Muscle of leg (tissue), 11 donors: Measurements from ENCODE around the gene AURKA. TPM values are rescaled to one million over a fixed set of nuclear protein-coding genes. Genes with fewer than 3 reads are reported as not detected.

ENCODE experiments used
- DNase-seq: peaks from one replicate; pipeline ENCODE4 v3.0.0; 2013
- H3K27ac ChIP-seq: one replicate; pipeline ENCODE4 v1.5.1; 2013; ENCODE audit warnings: mild to moderate bottlenecking, low read length, control low read depth
- H3K27me3 ChIP-seq: one replicate; pipeline ENCODE4 v1.6.1; 2013; ENCODE audit warnings: low read length; ENCODE audit not compliant: control insufficient read depth, insufficient read depth
- H3K36me3 ChIP-seq: one replicate; pipeline ENCODE4 v1.6.1; 2013; ENCODE audit warnings: low read length; ENCODE audit not compliant: control insufficient read depth, insufficient read depth
- H3K4me1 ChIP-seq: one replicate; pipeline ENCODE4 v1.6.1; 2013; ENCODE audit warnings: low read length; ENCODE audit not compliant: control insufficient read depth, insufficient read depth
- H3K4me3 ChIP-seq: one replicate; pipeline ENCODE4 v1.5.1; 2013; ENCODE audit warnings: low read length, control low read depth
- H3K9me3 ChIP-seq: replicated peaks from 2 replicates; pipeline ENCODE4 v1.6.1; 2013; ENCODE audit warnings: low read depth, low read length; ENCODE audit not compliant: control insufficient read depth
- WGBS: methylation state at CpG from one replicate; pipeline ENCODE4 v1.1.5; 2013; ENCODE audit warnings: missing lambda C conversion rate; ENCODE audit not compliant: insufficient coverage; 5-methylcytosine and 5-hydroxymethylcytosine counted together
- polyA plus RNA-seq, 8 donors: library from polyadenylated mRNA; unstranded; fragments of 120-200 nt; gene quantifications; one replicate each; pipeline versions ENCODE4 v1.2.1 to v1.2.3, GENCODE V29; 2013; ENCODE audit warnings: inconsistent platforms in 1 of 8, low replicate concordance in 1 of 8; ENCODE audit not compliant: insufficient read length in 8 of 8, insufficient read depth in 1 of 8
- total RNA-seq: library from RNA; stranded (reverse); fragments of 120-200 nt; gene quantifications from one replicate; pipeline ENCODE4 v1.2.4, GENCODE V29; 2013

AURKA gene
- total and polyA plus RNA-seq, 9 donors, result 7.0 to 10.5 (median 9.4) TPM

DNA sequence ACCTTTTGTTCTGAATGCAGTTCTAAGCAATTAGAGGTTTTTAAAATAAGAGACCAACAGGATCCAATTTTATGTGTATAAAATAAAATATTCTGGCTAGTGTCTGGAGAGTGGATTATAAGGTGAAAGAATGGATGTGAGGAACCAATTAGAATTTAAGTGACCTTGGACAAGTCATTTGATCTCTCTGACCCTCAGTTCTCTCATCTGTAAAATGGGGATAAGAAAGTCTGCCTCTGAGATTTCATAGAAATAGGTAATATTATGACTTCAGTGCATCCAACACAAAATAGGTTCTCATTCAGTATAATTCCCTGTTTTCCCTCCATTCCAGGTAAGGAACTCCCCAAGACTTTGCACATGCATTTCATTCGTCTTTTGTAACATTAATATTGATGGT lies 38.9 kb upstream of the AURKA start:
- Histone ChIP-seq H3K4me1 (peaks cover 28% of the 10 kb centered on the region), H3K9me3 (no peaks in the 10 kb centered on the region), H3K36me3 (no peaks in the 10 kb centered on the region), H3K27me3 (no peaks in the 10 kb centered on the region), H3K27ac (no peak overlapping the region), H3K4me3 (no peak overlapping the region)
- no CpG with 5 or more reads among the region's 1 CpG for WGBS
- no peak for DNase-seq

DNA sequence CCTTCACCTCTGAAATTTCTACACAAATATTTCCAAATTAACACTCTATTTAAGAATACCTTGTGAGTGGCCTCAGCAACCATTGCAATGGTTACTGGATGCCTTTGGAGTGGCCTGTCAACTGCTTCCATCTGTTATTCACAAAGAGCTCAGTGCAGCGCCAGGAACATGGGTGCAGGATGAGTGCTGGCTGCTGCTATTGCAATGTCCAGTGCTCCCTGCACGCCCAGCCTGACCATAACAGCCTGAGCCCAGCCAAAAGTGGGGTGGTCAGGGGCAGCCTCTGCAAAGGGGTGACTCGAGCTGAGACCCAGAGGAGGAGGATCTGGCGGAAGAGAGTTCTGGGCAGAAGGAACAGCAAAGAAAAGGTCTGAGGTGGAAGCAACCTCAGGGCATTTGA lies 38.4 kb upstream of the AURKA start:
- 63% methylated on average over 4 of the region's 4 CpGs for WGBS
- Histone ChIP-seq H3K27ac (no peak overlapping the region), H3K27me3 (no peaks in the 10 kb centered on the region), H3K4me1 (peaks cover 28% of the 10 kb centered on the region), H3K36me3 (no peaks in the 10 kb centered on the region), H3K4me3 (no peak overlapping the region), H3K9me3 (no peaks in the 10 kb centered on the region)
- no peak for DNase-seq

DNA sequence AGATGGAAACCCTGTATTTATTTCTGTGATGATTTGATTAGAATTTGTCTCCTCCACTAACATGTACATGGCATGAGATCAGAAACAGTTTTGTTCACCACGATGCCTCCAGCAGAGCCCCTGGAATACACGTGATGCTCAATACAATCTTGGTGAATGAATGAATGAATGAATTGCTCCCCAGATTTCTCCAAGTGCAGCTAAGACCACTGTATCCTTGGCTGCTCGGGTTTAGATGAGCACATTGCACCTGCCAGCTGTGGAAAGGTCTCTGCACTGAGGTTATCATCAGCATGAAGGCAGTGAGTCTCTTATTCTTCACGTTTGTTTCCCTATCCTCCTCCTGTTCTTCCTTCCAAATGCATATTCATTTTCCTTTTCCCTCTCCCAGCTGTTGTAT lies 37.9 kb upstream of the AURKA start:
- H3K27ac ChIP-seq, result no peak overlapping the region
- no peaks in the 10 kb centered on the region for H3K9me3 ChIP-seq
- DNase-seq, result no peak
- 49% methylated on average over 3 of the region's 4 CpGs for WGBS
- H3K4me1 ChIP-seq, result peaks cover 28% of the 10 kb centered on the region
- H3K4me3 ChIP-seq, result no peak overlapping the region
- H3K36me3 ChIP-seq, result no peaks in the 10 kb centered on the region
- no peaks in the 10 kb centered on the region for H3K27me3 ChIP-seq

DNA sequence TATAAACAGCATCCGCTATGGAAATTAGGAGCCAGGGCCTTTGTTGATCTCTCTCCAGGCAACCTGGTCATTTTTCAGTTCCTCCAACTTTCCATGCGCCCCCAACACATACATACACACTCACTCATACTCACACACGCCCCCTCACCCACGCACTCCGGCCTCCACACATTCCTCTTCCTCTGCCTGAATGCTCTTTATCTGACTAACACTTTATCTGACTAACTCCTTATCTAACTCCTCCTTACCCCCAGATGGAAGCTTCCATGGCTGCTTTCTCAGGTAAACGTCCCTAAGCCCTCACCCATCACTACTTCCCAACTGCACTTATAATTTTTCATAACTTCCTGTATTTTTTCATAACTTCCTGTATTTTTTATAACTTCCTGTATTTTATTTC lies 37.5 kb upstream of the AURKA start:
- 64% methylated on average over 6 of the region's 6 CpGs for WGBS
- no peak overlapping the region for H3K4me3 ChIP-seq
- no peak for DNase-seq
- peaks cover 28% of the 10 kb centered on the region for H3K4me1 ChIP-seq
- no peaks in the 10 kb centered on the region for H3K9me3 ChIP-seq
- no peak overlapping the region for H3K27ac ChIP-seq
- no peaks in the 10 kb centered on the region for H3K36me3 ChIP-seq
- H3K27me3 ChIP-seq, result no peaks in the 10 kb centered on the region

DNA sequence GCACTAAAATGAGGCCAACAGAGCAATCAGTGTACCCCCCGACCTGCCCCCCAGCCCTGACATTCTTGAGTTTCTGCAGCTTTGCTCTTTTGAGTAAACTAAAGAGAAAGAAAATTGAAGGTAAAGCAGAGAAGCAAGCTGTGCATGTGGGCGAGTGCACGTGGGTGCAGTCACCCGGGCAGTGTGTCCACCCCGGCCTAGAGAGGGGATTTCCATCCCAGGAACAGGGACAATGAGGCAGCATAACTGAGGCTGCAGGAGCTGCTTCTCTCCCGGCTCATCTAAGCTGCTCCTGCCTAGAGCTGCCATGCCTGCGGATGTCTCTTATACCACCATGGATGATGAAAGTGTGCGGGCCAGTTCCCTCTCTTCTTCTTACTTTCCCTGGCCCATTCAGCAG lies 36.9 kb upstream of the AURKA start:
- Histone ChIP-seq H3K4me3 (no peak overlapping the region), H3K4me1 (peaks cover 28% of the 10 kb centered on the region), H3K27me3 (no peaks in the 10 kb centered on the region), H3K27ac (no peak overlapping the region), H3K9me3 (no peaks in the 10 kb centered on the region), H3K36me3 (no peaks in the 10 kb centered on the region)
- WGBS, result 85% methylated on average over 7 of the region's 8 CpGs
- DNase-seq, result no peak

DNA sequence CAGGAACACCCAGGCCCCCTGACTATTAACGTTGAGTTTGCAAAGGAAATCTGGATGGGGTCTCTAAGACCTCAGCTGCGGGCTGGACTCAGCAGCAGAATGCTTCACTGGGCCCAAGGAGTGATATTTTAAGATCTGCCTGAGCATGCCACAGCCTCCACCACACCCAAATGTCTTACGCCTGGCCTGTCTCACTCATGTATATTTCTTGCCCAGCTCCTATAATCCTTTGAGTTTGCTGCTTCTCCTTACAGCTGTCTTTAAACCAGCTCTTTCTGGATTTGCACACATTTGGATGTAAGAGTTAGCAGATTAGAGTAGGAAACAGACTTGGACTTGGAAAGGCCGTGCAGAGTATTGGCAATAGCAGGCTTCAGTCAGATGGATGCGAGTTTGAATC lies 36.4 kb upstream of the AURKA start:
- no peaks in the 10 kb centered on the region for H3K36me3 ChIP-seq
- H3K27ac ChIP-seq, result no peak overlapping the region
- H3K4me1 ChIP-seq, result peaks cover 23% of the 10 kb centered on the region
- H3K9me3 ChIP-seq, result no peaks in the 10 kb centered on the region
- no peak overlapping the region for H3K4me3 ChIP-seq
- WGBS, result 76% methylated on average over 4 of the region's 5 CpGs
- no peaks in the 10 kb centered on the region for H3K27me3 ChIP-seq
- DNase-seq, result no peak

DNA sequence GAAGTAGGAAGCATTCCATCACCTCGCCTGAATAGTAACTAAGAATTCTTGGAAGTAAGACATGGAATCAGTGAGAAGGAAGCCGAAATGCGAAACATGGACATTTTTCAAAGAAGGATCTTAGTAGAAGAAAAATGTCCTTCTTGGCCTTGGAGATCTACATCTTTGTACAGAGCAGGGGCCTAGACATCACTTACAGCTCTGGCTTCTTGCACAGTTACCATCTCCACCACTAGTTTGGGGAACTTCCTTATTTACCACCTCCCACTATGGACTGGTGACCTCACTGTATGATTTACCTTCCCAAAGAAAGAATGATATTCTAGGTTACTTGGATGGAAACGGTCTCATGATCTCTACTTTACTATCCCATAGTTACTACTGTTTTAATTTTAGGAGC lies 35.8 kb upstream of the AURKA start:
- Histone ChIP-seq H3K4me3 (no peak overlapping the region), H3K9me3 (no peaks in the 10 kb centered on the region), H3K27ac (peak overlapping the region; percentile 29), H3K36me3 (no peaks in the 10 kb centered on the region), H3K4me1 (peaks cover 20% of the 10 kb centered on the region), H3K27me3 (no peaks in the 10 kb centered on the region)
- WGBS, result no CpG with 5 or more reads among the region's 4 CpGs
- DNase-seq, result no peak

DNA sequence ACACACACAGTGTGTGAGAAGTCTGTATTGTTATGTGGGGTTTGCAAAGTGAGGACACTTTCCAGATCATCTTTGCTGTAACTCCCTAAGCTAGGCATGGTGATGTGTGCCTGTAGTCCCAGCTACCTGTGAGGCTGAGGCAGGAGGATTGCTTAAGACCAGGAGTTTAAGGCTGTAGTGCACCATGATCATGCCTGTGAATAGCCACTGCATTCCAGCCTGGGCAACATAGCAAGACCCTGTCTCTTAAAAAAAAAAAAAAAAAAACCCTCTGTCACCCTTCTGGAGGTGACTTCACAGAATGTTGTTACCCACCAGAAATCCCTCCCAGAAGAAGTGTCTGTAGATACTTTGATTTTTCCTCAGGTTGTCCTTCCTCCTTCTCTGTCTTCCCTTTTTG lies 34.9 kb upstream of the AURKA start:
- Histone ChIP-seq H3K27ac (no peak overlapping the region), H3K27me3 (no peaks in the 10 kb centered on the region)

DNA sequence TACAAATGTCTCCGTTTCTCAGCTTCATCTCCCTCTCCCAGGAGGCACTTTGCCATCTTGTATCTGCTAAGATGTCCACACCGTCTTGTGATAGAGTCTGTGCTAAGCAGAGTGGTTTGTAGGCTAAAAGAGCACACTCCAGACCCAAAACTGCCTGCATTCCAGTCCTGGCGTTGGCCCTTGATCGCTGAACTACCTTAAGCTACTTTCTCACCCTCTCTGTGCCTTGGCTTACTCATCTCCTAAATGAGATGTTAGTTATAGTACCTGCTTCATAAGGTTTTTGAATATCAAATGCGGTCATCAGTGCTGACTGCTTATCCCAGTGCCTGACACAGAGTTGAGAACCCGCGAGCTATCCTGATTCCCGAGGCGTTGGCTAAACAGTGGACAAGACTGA lies 34.0 kb upstream of the AURKA start:
- H3K9me3 ChIP-seq, result no peaks in the 10 kb centered on the region
- no peak overlapping the region for H3K27ac ChIP-seq
- H3K4me3 ChIP-seq, result no peak overlapping the region
- no peak for DNase-seq
- no peaks in the 10 kb centered on the region for H3K36me3 ChIP-seq
- peaks cover 28% of the 10 kb centered on the region for H3K4me1 ChIP-seq
- WGBS, result 70% methylated on average over 4 of the region's 9 CpGs
- no peaks in the 10 kb centered on the region for H3K27me3 ChIP-seq

More for the DNA sequence above, 34.9 kb upstream of the AURKA start:
- Histone ChIP-seq H3K4me1 (peaks cover 26% of the 10 kb centered on the region), H3K4me3 (no peak overlapping the region), H3K9me3 (no peaks in the 10 kb centered on the region), H3K36me3 (no peaks in the 10 kb centered on the region)
- DNase-seq, result no peak

DNA sequence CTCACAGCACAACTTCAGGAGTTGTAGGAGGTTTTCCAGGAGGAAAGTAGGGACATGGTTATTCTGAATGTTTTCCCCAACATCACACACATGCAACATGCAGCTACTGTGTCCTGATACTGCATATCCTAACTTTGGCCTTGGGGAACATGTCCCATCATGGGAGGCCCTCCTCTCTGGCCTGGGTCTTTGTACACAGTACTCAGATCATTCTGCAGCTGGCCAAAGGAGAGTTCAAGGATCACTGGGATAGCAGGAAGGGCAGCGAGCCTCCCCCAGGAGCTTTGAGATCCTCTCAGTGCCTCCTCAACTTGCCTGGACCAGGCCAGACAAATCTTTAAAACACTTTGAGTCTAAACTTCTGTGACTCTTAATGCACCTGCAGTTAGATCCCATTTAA lies 32.9 kb upstream of the AURKA start:
- H3K9me3 ChIP-seq, result no peaks in the 10 kb centered on the region
- DNase-seq, result no peak
- H3K4me1 ChIP-seq, result peaks cover 25% of the 10 kb centered on the region
- no peaks in the 10 kb centered on the region for H3K27me3 ChIP-seq
- H3K36me3 ChIP-seq, result no peaks in the 10 kb centered on the region
- H3K27ac ChIP-seq, result peak overlapping the region; percentile 3
- H3K4me3 ChIP-seq, result no peak overlapping the region
- 100% methylated on average over 1 of the region's 1 CpG for WGBS

DNA sequence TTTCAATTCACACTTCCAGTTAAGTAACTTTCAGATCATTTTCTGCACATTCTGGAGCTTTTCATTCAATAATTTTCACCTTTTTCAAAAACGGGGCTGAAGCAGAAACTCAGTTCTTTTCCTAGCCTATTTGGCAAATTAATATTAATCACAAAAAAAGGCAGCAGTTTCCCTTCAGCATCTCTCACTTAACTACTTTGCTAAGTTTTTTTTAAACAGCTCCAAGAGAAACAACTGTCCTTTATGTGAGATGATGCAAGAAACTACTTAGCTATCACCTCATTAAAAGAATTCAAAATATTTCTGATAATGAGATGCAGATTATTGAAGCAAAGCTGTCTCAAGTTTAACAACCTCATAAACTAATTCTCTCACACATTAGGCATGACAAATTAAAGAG lies 31.9 kb upstream of the AURKA start:
- no CpG with 5 or more reads among the region's 1 CpG for WGBS
- peaks cover 18% of the 10 kb centered on the region for H3K4me1 ChIP-seq
- DNase-seq, result no peak
- no peak overlapping the region for H3K4me3 ChIP-seq
- H3K27me3 ChIP-seq, result no peaks in the 10 kb centered on the region
- no peaks in the 10 kb centered on the region for H3K9me3 ChIP-seq
- no peaks in the 10 kb centered on the region for H3K36me3 ChIP-seq
- H3K27ac ChIP-seq, result no peak overlapping the region
